HepG2 (cell line): ENCODE data around the gene STMN1. TPM values are rescaled to one million over a fixed set of nuclear protein-coding genes. Genes with fewer than 3 reads are reported as not detected.
A peak's percentile ranks its signal among the peaks of the same experiment; 100 is the strongest.

Experiments used
- ATAC-seq: fragments of 200-7000 bp; cut with Tn5 transposase; 3 replicates; pipeline ENCODE4 v1.9.1; 2020; ENCODE audit warnings: mild to moderate bottlenecking, moderate library complexity
- BruUV-seq: library from RNA; stranded (reverse); fragments of 400-500 nt; replicated peaks from 2 replicates; lab custom pipeline; 2021; lab: Mats Ljungman, UMichigan
- CTCF ChIA-PET: fragments of 300-600 bp; formaldehyde crosslinking; extraction: SDS; loops from one replicate; lab custom pipeline; 2021; ENCODE audit warnings: low total read pairs, inconsistent platforms, low intra/inter-chr PET ratio; lab: Yijun Ruan, JAX
- POLR2A ChIA-PET: fragments of 350-600 bp; sonication (Branson Sonifier 250); formaldehyde crosslinking; loops from one replicate; lab custom pipeline; 2020; ENCODE audit warnings: antibody characterized with exemption, inconsistent platforms; lab: Yijun Ruan, JAX
- DNase-seq: peaks from one replicate; pipeline ENCODE4 v3.0.0-alpha.2; 2015; ENCODE audit warnings: low spot score
- FAIRE-seq: peaks from 3 replicates; lab custom pipeline; 2011; peaks lifted over from hg19 to GRCh38; lab: Jason Lieb, UNC
- H2AFZ ChIP-seq: one replicate; pipeline ENCODE4 v1.6.1; 2011; ENCODE audit warnings: low read length, inconsistent platforms
- H3K27ac ChIP-seq: fragments of 300-600 bp; 3 replicates; pipeline ENCODE4 v1.8.0; 2011; ENCODE audit warnings: mixed run types, mild to moderate bottlenecking, mixed read lengths, low read length, inconsistent platforms; ENCODE audit not compliant: insufficient read depth; ENCODE audit errors: extremely low read length
- H3K27me3 ChIP-seq, 2 experiments: fragments of 200-600 bp in 1 of 2; 2 replicates in 1 of 2; 3 replicates in 1 of 2; pipeline versions ENCODE4 v1.6.0 to v1.8.0; 2011; ENCODE audit warnings: low read length in 2 of 2, mild to moderate bottlenecking in 2 of 2, moderate library complexity in 2 of 2, inconsistent platforms in 1 of 2; ENCODE audit not compliant: insufficient read depth in 2 of 2, control insufficient read depth in 1 of 2
- H3K36me3 ChIP-seq, 2 experiments: fragments of 200-600 bp in 1 of 2; replicated peaks in 1 of 2; 2 replicates in 1 of 2; 3 replicates in 1 of 2; pipeline versions ENCODE4 v1.5.1 to v1.8.0; 2011; ENCODE audit warnings: low read length in 2 of 2, inconsistent platforms in 1 of 2; ENCODE audit not compliant: insufficient read depth in 2 of 2, control insufficient read depth in 1 of 2
- H3K4me1 ChIP-seq: 2 replicates; pipeline ENCODE4 v1.5.1; 2012; ENCODE audit warnings: low read length, inconsistent platforms; ENCODE audit not compliant: insufficient read depth
- H3K4me2 ChIP-seq: 2 replicates; pipeline ENCODE4 v1.6.0; 2011; ENCODE audit warnings: low read depth, low read length, inconsistent platforms
- H3K4me3 ChIP-seq, 3 experiments: fragments of 200-600 bp in 1 of 3; sonication (generic), shearing (Covaris generic) in 1 of 3; replicated peaks in 1 of 3; 2 replicates each; pipeline ENCODE4 v1.5.1; 2011 to 2016; ENCODE audit warnings: low read length in 3 of 3, inconsistent platforms in 2 of 3, low read depth in 2 of 3, mild to moderate bottlenecking in 2 of 3, control low read depth in 1 of 3, mixed read lengths in 1 of 3; ENCODE audit not compliant: insufficient read depth in 1 of 3
- H3K79me2 ChIP-seq: one replicate; pipeline ENCODE4 v1.6.1; 2011; ENCODE audit warnings: low read length, inconsistent platforms; ENCODE audit not compliant: insufficient read depth
- H3K9ac ChIP-seq: 2 replicates; pipeline ENCODE4 v1.6.0; 2011; ENCODE audit warnings: mild to moderate bottlenecking, low read depth, low read length, inconsistent platforms; ENCODE audit not compliant: insufficient read depth
- H3K9me3 ChIP-seq: 2 replicates; pipeline ENCODE4 v1.5.1; 2012; ENCODE audit warnings: mild to moderate bottlenecking, low read length
- H4K20me1 ChIP-seq: 2 replicates; pipeline ENCODE4 v1.6.0; 2011; ENCODE audit warnings: inconsistent platforms, mild to moderate bottlenecking, low read length, moderate library complexity; ENCODE audit not compliant: insufficient read depth
- AKAP8 ChIP-seq: sonication (generic); formaldehyde crosslinking; IDR thresholded peaks from 2 replicates; pipeline ENCODE4 v1.5.1; 2020; ENCODE audit warnings: mild to moderate bottlenecking, missing genetic modification reagents
- FOXP1 ChIP-seq, 2 experiments: fragments of 450-650 bp in 1 of 2; IDR thresholded peaks; 2 replicates each; pipeline ENCODE4 v1.6.1; 2017 to 2018; ENCODE audit warnings: antibody characterized with exemption in 1 of 2
- GTF2F1 ChIP-seq: fragments of 150-350 bp; IDR thresholded peaks from 2 replicates; pipeline ENCODE4 v1.6.1; 2014; ENCODE audit warnings: low read length
- HDAC2 ChIP-seq: sonication (generic); formaldehyde crosslinking; IDR thresholded peaks from 2 replicates; pipeline ENCODE4 v1.4.0; 2020; ENCODE audit warnings: missing genetic modification reagents
- KLF15 ChIP-seq: sonication (generic); formaldehyde crosslinking; IDR thresholded peaks from 2 replicates; pipeline ENCODE4 v1.8.1; 2023; ENCODE audit warnings: borderline replicate concordance, mild to moderate bottlenecking, inconsistent platforms, missing genetic modification reagents, mixed read lengths
- RBFOX2 ChIP-seq: fragments of 200-400 bp; formaldehyde crosslinking; IDR thresholded peaks from 2 replicates; pipeline ENCODE4 v1.6.1; 2017; ENCODE audit warnings: low read depth, mild to moderate bottlenecking, low read length
- U2AF1 ChIP-seq: fragments of 200-400 bp; formaldehyde crosslinking; optimal IDR thresholded peaks from 2 replicates; pipeline ENCODE3; 2017; ENCODE audit warnings: mild to moderate bottlenecking, low read depth, low read length
- ZNF292 ChIP-seq: sonication (generic); formaldehyde crosslinking; IDR thresholded peaks from 2 replicates; pipeline ENCODE4 v1.8.1; 2022; ENCODE audit warnings: mild to moderate bottlenecking, low read depth, missing genetic modification reagents, borderline replicate concordance
- ZNF446 ChIP-seq: sonication (generic); formaldehyde crosslinking; IDR thresholded peaks from 2 replicates; pipeline ENCODE4 v1.5.0; 2020; ENCODE audit warnings: mild to moderate bottlenecking, missing genetic modification reagents
- ZNF670 ChIP-seq: sonication (generic); formaldehyde crosslinking; IDR thresholded peaks from 2 replicates; pipeline ENCODE4 v1.8.0; 2022; ENCODE audit warnings: mild to moderate bottlenecking, missing genetic modification reagents, borderline replicate concordance
- WGBS: methylation state at CpG from one replicate; pipeline ENCODE4 v1.1.6; 2017; ENCODE audit warnings: low lambda C conversion rate; 5-methylcytosine and 5-hydroxymethylcytosine counted together
- in situ Hi-C: cut with HindIII; loops from 2 replicates; pipeline ENCODE4 v1.10.0; 2017; ENCODE audit warnings: low pct_unique_long_range_greater_than_20kb; ENCODE audit not compliant: extremely low pct_ligation_motif_present
- intact Hi-C: fragments of 100-400 bp; cut with micrococcal nuclease; formaldehyde crosslinking; loops from one replicate; pipeline ENCODE4 v1.10.0; 2022; ENCODE audit not compliant: unreplicated experiment
- polyA plus RNA-seq, 8 experiments: library from polyadenylated mRNA; depleted of rRNA in 3 of 8; stranded (reverse) in 7 of 8; unstranded in 1 of 8; fragments of >200 nt; fragmentation: Illumina TruSeq in 4 of 8; extraction: Trizol in 4 of 8; gene quantifications; 2 replicates each; pipeline versions ENCODE4 v1.2.1 to v1.2.3, GENCODE V29; 2011 to 2016; ENCODE audit warnings: low read depth in 4 of 8, missing spikeins in 1 of 8, mixed read lengths in 1 of 8; ENCODE audit not compliant: insufficient read depth in 1 of 8
- total RNA-seq, 5 experiments: library from RNA; depleted of rRNA; stranded (reverse); fragments of >200 nt; fragmentation: Illumina TruSeq; extraction: Trizol; gene quantifications; 2 replicates each; pipeline ENCODE4 v1.2.3, GENCODE V29; 2016; ENCODE audit warnings: low read depth in 1 of 5
- TF ChIP-seq, protein P1 (sequence below): sonication (generic); formaldehyde crosslinking; IDR thresholded peaks from 2 replicates; pipeline ENCODE4 v1.5.1; 2020; ENCODE audit warnings: mild to moderate bottlenecking, missing genetic modification reagents, moderate library complexity
- TF ChIP-seq, protein P2 (sequence below), 2 experiments: sonication (generic) in 1 of 2; formaldehyde crosslinking in 1 of 2; IDR thresholded peaks; 2 replicates each; pipeline versions ENCODE4 v1.6.1 to v1.9.0; 2014 to 2022; ENCODE audit warnings: antibody characterized with exemption in 1 of 2, borderline replicate concordance in 1 of 2, inconsistent platforms in 1 of 2, low read depth in 1 of 2, missing genetic modification reagents in 1 of 2

Gene STMN1
- total and polyA plus RNA-seq, 2 of the 13 experiments (the other 11 are each of a cell fraction or from before 2014, with no cell fraction given), result 45.9 to 409 TPM

DNA sequence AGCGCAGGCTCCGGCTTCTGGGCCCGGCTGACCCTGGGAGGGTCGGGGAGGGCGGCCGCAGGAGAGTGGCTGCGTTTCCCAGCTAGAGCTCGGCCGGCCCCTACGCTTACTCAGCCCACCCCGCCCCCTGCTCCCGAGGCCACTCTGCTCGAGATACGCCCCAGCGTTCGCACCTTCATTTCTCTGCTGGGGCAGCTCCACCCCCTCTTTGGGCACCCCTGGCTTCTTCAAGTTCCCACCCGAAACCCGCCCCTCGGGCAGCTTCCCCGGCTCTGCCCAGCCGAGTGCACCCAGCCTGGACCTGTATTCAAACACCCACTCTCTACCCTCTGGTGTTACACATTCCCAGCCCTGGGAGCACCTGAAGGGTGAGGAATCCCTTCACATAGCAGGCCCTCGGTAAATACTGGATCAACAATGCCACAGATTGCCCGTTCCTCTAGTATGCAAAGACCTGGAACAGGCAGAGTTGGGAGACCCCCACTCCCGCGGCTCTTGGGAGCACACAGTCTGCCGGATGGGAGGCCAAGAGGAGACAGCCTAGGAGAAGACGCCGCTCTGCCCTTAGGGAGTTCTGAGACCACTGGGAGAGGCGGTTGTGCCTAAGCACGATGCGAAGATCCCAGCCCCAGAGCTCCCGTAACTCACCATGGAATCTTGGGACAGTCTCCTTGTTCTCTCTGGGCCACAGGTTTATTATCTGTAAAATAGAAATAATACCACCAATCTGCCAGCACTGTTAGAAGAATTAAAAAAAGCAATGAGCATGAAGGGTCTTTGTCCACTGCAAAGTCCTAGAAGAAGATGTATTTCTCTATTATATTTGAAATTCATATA is 30.1 kb downstream of the STMN1 start:
- 25% methylated on average over 16 of the region's 32 CpGs for WGBS
- intact Hi-C loops, result loop anchor here (2.0 kb wide), 1 partner anchor 15 kb away; no protein-coding TSS in a partner anchor
- Histone ChIP-seq H3K27me3 (no peaks in the 10 kb centered on the region; a peak in 1 of 5 replicates), H3K36me3 (no peaks in the 10 kb centered on the region), H3K9ac (peak overlapping the region; percentile 67), H3K27ac (peak overlapping the region; percentile 79), H4K20me1 (no peaks in the 10 kb centered on the region), H3K4me2 (peak overlapping the region; percentile 79), H3K4me3 (peak overlapping the region; percentile 69 to 95 (median 70); a peak in 5 of 6 replicates), H2AFZ (no peak overlapping the region), H3K9me3 (no peaks in the 10 kb centered on the region), H3K4me1 (peaks cover 71% of the 10 kb centered on the region), H3K79me2 (peaks cover 22% of the 10 kb centered on the region)
- BruUV-seq, result TSS peak; percentile 50
- POLR2A ChIA-PET, result interaction anchor here (0.6 to 2.7 kb wide), 15 partner anchors 9 to 161 kb away, joined by 3 to 32 read pairs (median 5); partner anchors contain the start of gene PAFAH2
- CTCF ChIA-PET, result no interaction called here
- FAIRE-seq, result no peak
- in situ Hi-C loops, result no loop called here
- no peak for DNase-seq
- peak; percentile 60 for ATAC-seq
- TF ChIP-seq U2AF1 (no peak), ZNF670 (CRISPR knock-in tag) (0 out of 2 replicates have a peak, but pooled peaks have one; percentile 37), GTF2F1 (no peak), FOXP1 (IDR thresholded peaks at IDR 0.05) (no peak), FOXP1 (CRISPR knock-in tag; IDR thresholded peaks at IDR 0.05) (no peak), AKAP8 (no peak), ZNF292 (CRISPR knock-in tag) (peak; percentile 42; the same call in 1 of the 2 replicates), HDAC2 (0 out of 2 replicates have a peak, but pooled peaks have one; percentile 0), KLF15 (CRISPR knock-in tag) (no peak), RBFOX2 (0 out of 2 replicates have a peak, but pooled peaks have one; percentile 7), ZNF446 (CRISPR knock-in tag) (0 out of 2 replicates have a peak, but pooled peaks have one; percentile 15)
- TF ChIP-seq, protein P1, sequence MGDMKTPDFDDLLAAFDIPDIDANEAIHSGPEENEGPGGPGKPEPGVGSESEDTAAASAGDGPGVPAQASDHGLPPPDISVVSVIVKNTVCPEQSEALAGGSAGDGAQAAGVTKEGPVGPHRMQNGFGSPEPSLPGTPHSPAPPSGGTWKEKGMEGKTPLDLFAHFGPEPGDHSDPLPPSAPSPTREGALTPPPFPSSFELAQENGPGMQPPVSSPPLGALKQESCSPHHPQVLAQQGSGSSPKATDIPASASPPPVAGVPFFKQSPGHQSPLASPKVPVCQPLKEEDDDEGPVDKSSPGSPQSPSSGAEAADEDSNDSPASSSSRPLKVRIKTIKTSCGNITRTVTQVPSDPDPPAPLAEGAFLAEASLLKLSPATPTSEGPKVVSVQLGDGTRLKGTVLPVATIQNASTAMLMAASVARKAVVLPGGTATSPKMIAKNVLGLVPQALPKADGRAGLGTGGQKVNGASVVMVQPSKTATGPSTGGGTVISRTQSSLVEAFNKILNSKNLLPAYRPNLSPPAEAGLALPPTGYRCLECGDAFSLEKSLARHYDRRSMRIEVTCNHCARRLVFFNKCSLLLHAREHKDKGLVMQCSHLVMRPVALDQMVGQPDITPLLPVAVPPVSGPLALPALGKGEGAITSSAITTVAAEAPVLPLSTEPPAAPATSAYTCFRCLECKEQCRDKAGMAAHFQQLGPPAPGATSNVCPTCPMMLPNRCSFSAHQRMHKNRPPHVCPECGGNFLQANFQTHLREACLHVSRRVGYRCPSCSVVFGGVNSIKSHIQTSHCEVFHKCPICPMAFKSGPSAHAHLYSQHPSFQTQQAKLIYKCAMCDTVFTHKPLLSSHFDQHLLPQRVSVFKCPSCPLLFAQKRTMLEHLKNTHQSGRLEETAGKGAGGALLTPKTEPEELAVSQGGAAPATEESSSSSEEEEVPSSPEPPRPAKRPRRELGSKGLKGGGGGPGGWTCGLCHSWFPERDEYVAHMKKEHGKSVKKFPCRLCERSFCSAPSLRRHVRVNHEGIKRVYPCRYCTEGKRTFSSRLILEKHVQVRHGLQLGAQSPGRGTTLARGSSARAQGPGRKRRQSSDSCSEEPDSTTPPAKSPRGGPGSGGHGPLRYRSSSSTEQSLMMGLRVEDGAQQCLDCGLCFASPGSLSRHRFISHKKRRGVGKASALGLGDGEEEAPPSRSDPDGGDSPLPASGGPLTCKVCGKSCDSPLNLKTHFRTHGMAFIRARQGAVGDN, result peak; percentile 49
- TF ChIP-seq, protein P2, sequence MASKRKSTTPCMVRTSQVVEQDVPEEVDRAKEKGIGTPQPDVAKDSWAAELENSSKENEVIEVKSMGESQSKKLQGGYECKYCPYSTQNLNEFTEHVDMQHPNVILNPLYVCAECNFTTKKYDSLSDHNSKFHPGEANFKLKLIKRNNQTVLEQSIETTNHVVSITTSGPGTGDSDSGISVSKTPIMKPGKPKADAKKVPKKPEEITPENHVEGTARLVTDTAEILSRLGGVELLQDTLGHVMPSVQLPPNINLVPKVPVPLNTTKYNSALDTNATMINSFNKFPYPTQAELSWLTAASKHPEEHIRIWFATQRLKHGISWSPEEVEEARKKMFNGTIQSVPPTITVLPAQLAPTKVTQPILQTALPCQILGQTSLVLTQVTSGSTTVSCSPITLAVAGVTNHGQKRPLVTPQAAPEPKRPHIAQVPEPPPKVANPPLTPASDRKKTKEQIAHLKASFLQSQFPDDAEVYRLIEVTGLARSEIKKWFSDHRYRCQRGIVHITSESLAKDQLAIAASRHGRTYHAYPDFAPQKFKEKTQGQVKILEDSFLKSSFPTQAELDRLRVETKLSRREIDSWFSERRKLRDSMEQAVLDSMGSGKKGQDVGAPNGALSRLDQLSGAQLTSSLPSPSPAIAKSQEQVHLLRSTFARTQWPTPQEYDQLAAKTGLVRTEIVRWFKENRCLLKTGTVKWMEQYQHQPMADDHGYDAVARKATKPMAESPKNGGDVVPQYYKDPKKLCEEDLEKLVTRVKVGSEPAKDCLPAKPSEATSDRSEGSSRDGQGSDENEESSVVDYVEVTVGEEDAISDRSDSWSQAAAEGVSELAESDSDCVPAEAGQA (IDR thresholded peaks at IDR 0.05; ENCODE audit: low read depth), result no peak
- TF ChIP-seq, protein P2 (CRISPR knock-in tag; IDR thresholded peaks at IDR 0.05; ENCODE audit: borderline replicate concordance), result no peak
